PFSK-1 (cell line): ENCODE measurements around the gene VN1R5.

Source experiments
- FOXP2 ChIP-seq: optimal IDR thresholded peaks from 2 replicates; pipeline ENCODE3; 2011; ENCODE audit warnings: borderline replicate concordance, control low read depth, inconsistent platforms; ENCODE audit not compliant: insufficient read depth; ENCODE audit errors: extremely low read length, extremely low read depth
- POLR2AphosphoS5 ChIP-seq: IDR thresholded peaks from 2 replicates; pipeline ENCODE4 v1.6.1; 2012; ENCODE audit warnings: low read depth, mild to moderate bottlenecking, control low read depth, low read length, moderate library complexity
- REST ChIP-seq, 2 experiments: IDR thresholded peaks; 2 replicates each; pipeline versions ENCODE4 v1.6.1 to v1.8.0; 2011 to 2012; ENCODE audit warnings: low read depth in 2 of 2, low read length in 2 of 2, control low read depth in 1 of 2, inconsistent platforms in 1 of 2, mild to moderate bottlenecking in 1 of 2, moderate library complexity in 1 of 2; ENCODE audit not compliant: insufficient read depth in 1 of 2
- SIN3A ChIP-seq: IDR thresholded peaks from 2 replicates; pipeline ENCODE4 v1.6.1; 2012; ENCODE audit warnings: mild to moderate bottlenecking, low read length, moderate library complexity, borderline replicate concordance; ENCODE audit not compliant: insufficient read depth
- TAF1 ChIP-seq: IDR thresholded peaks from 2 replicates; pipeline ENCODE4 v1.6.1; 2012; ENCODE audit warnings: low read length, control low read depth, borderline replicate concordance; ENCODE audit not compliant: insufficient read depth

The VN1R5 gene

DNA sequence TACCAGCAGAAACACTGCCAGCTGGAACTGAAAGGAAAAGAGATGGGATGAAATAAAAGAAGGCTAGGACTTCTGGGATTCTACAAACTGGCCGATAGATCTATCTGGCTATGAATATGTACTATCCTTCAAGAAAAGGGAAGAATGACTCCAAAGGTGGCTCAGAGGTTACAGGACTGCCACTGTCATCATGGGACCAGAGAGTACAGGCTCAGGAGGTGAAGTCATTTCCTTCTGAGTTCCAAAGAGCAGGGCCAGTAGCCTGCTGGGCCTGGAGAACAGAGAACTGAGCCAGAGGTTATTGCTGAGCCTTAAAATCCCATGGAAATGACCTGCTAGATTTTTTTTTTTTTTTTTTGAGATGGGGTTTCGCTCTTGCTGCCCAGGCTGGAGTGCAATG lies 48.2 kb downstream of the VN1R5 start:
- TF ChIP-seq REST (IDR thresholded peaks at IDR 0.05; ENCODE audit: insufficient read depth in 1 of 2, low read depth in 2 of 2, low read length in 2 of 2) (no peak), SIN3A (no peak), FOXP2 (no peak), TAF1 (no peak), POLR2AphosphoS5 (no peak)
